Body of pancreas (tissue), 4 donors: Measurements from ENCODE around the gene RGS17.

ENCODE experiments used
- POLR2A ChIP-seq, 3 donors: fragments of 450-650 bp; IDR thresholded peaks; one replicate each; pipeline ENCODE4 v1.6.1; 2016; ENCODE audit warnings: antibody characterized with exemption in 3 of 3, mild to moderate bottlenecking in 2 of 3
- TF ChIP-seq, protein P1 (sequence below), 7 experiments: fragments of 450-650 bp in 4 of 7; fragments of 200-600 bp in 3 of 7; sonication (generic) in 3 of 7; IDR thresholded peaks; one replicate each; pipeline ENCODE4 v1.5.1; 2016 to 2019; ENCODE audit warnings: antibody characterized with exemption in 7 of 7

DNA sequence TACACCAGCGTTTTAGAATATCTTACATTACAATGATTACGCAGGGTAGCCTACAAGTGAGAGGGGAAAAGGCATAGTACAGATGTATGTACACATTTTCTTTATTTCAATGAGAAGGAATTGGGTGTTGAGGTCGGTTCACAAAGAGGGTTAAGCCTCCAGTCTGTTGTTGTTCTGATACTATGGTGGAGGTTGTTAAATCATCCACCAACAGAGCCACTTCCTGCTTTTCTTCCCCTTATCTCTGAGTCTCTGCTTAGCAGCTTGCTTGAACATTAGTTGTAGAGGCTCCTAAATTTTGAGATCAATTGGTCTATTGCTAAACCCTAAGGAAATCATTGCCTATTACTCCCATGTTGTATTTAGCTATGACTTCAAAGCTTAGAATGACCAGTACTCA, 7.3 kb downstream of the RGS17 start:
- TF ChIP-seq POLR2A (IDR thresholded peaks at IDR 0.05) = no peak
- TF ChIP-seq, protein P1, sequence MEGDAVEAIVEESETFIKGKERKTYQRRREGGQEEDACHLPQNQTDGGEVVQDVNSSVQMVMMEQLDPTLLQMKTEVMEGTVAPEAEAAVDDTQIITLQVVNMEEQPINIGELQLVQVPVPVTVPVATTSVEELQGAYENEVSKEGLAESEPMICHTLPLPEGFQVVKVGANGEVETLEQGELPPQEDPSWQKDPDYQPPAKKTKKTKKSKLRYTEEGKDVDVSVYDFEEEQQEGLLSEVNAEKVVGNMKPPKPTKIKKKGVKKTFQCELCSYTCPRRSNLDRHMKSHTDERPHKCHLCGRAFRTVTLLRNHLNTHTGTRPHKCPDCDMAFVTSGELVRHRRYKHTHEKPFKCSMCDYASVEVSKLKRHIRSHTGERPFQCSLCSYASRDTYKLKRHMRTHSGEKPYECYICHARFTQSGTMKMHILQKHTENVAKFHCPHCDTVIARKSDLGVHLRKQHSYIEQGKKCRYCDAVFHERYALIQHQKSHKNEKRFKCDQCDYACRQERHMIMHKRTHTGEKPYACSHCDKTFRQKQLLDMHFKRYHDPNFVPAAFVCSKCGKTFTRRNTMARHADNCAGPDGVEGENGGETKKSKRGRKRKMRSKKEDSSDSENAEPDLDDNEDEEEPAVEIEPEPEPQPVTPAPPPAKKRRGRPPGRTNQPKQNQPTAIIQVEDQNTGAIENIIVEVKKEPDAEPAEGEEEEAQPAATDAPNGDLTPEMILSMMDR (IDR thresholded peaks at IDR 0.05) = no peak
